Stimulated activated CD8-positive, alpha-beta memory T cell treated with anti-CD3 and anti-CD28 coated beads, Interleukin-7, amount 100 ng/mL, for 48 hours (primary cell): Measurements from ENCODE around the gene BBIP1.

Experiments used
- DNase-seq, 2 donors: peaks; one replicate each; pipeline ENCODE4 v3.0.0-alpha.2; 2020; ENCODE audit warnings: low read depth in 1 of 2; ENCODE audit errors: extremely low read depth in 1 of 2

The BBIP1 gene

GRCh38 chr10:110918643-110919348 is at the start of gene BBIP1:
Gene BBIP1, minus strand, starts transcription at chr10:110919180. Its CDS starts 1,023 bp downstream, at chr10:110918157.
- peak in 1 of 2 donors; percentile 81 for DNase-seq

GRCh38 chr10:110967645-110968044 is 48.7 kb upstream of the BBIP1 start:
- no peak for DNase-seq

- DNase-seq, result no peak
These were observed 48.1 kb upstream of the BBIP1 start for GRCh38 chr10:110967009-110967630.

- DNase-seq, result no peak
These were observed 47.2 kb upstream of the BBIP1 start for GRCh38 chr10:110966146-110966545.

- DNase-seq, result no peak
These were observed 46.2 kb upstream of the BBIP1 start for GRCh38 chr10:110965216-110965615.

GRCh38 chr10:110964681-110965080 is 45.7 kb upstream of the BBIP1 start:
- DNase-seq, result no peak

GRCh38 chr10:110963162-110963561 is 44.2 kb upstream of the BBIP1 start:
- DNase-seq, result no peak

GRCh38 chr10:110962443-110962842 is 43.5 kb upstream of the BBIP1 start:
- no peak for DNase-seq

GRCh38 chr10:110960333-110960712 is 41.3 kb upstream of the BBIP1 start:
- no peak for DNase-seq

- DNase-seq, result no peak
These were observed 40.7 kb upstream of the BBIP1 start for GRCh38 chr10:110959379-110960332.

GRCh38 chr10:110957606-110958005 is 38.6 kb upstream of the BBIP1 start:
- DNase-seq, result no peak

- no peak for DNase-seq
These were observed 32.4 kb upstream of the BBIP1 start for GRCh38 chr10:110951381-110951780.

GRCh38 chr10:110947061-110947595 is 28.1 kb upstream of the BBIP1 start:
- no peak for DNase-seq

- DNase-seq, result no peak
These were observed 27.5 kb upstream of the BBIP1 start for GRCh38 chr10:110946496-110946895.

- DNase-seq, result no peak
These were observed 25.9 kb upstream of the BBIP1 start for GRCh38 chr10:110944792-110945396.

GRCh38 chr10:110939419-110939818 is 20.4 kb upstream of the BBIP1 start:
- no peak for DNase-seq

GRCh38 chr10:110936757-110937156 is 17.8 kb upstream of the BBIP1 start:
- no peak for DNase-seq

- no peak for DNase-seq
These were observed 13.7 kb upstream of the BBIP1 start for GRCh38 chr10:110932505-110933180.

GRCh38 chr10:110931769-110932381 is 12.9 kb upstream of the BBIP1 start:
- no peak for DNase-seq

GRCh38 chr10:110927461-110927860 is 8.5 kb upstream of the BBIP1 start:
- no peak for DNase-seq
